ENCODE data around the gene RFX2. TPM values are rescaled to one million over a fixed set of nuclear protein-coding genes. Genes with fewer than 3 reads are reported as not detected.
A peak's percentile ranks its signal among the peaks of the same experiment; 100 is the strongest.

The RFX2 gene
- total and polyA plus RNA-seq, 7 donors: 1.2 to 21.2 (median 14.3) TPM

DNA sequence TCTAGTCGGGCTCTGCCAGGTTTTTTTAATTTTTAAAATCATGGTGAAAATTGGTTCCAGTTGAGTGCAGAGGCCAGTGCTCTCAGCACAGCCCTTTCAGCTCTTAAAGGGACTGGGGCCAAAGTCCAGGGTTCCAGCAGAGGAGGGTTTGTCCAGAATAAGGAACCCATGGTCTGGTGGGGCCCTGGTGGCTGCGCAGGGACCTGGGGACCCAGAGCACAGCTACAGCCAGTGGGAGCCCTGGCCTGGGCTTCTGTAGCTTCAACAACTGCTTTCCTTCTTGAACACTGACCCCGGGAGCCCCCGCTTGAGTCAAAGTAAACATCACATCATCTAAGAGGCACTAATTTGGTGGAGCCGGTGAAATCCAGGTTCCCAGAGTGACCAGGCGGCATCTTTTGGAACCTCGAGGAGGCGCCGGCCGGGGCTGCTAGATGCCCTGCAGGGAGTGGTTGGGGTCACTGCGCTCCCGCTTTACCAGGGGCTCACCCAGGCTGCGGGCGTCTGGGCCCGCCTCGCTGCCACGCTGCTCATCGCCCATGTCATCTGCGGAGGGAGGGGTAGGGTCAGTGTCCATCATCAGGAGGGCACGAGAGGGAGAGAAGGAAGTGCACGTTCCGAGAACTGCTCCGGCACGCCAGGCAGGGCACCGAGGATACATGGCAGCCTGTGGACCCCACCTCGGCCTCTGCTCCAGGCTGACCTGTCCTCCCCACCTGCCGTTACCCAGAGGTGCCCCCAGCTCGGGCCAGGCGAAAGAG is 115.7 kb downstream of the RFX2 start:
- Histone ChIP-seq H3K27me3 (no peaks in the 10 kb centered on the region), H3K4me1 (peaks cover 0 to 21% (median 11%) of the 10 kb centered on the region in 4 donors), H3K27ac (peak overlapping the region; percentile 9 to 76 (median 47)), H3K4me3 (no peak overlapping the region), H3K36me3 (peaks cover 7 to 50% (median 24%) of the 10 kb centered on the region in 4 donors), H3K9me3 (no peaks in the 10 kb centered on the region)
- DNase-seq: no peak
- WGBS, 2 donors: 94% methylated on average over 29 of the region's 29 CpGs
- intact Hi-C loops (cut with DNase I): no loop called here
- no peak for TF ChIP-seq EP300 (IDR thresholded peaks at IDR 0.05)
- no peak for TF ChIP-seq POLR2A (IDR thresholded peaks at IDR 0.05)
- TF ChIP-seq POLR2AphosphoS5 (IDR thresholded peaks at IDR 0.05): no peak
- TF ChIP-seq, protein P1, sequence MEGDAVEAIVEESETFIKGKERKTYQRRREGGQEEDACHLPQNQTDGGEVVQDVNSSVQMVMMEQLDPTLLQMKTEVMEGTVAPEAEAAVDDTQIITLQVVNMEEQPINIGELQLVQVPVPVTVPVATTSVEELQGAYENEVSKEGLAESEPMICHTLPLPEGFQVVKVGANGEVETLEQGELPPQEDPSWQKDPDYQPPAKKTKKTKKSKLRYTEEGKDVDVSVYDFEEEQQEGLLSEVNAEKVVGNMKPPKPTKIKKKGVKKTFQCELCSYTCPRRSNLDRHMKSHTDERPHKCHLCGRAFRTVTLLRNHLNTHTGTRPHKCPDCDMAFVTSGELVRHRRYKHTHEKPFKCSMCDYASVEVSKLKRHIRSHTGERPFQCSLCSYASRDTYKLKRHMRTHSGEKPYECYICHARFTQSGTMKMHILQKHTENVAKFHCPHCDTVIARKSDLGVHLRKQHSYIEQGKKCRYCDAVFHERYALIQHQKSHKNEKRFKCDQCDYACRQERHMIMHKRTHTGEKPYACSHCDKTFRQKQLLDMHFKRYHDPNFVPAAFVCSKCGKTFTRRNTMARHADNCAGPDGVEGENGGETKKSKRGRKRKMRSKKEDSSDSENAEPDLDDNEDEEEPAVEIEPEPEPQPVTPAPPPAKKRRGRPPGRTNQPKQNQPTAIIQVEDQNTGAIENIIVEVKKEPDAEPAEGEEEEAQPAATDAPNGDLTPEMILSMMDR (IDR thresholded peaks at IDR 0.05): no peak

DNA sequence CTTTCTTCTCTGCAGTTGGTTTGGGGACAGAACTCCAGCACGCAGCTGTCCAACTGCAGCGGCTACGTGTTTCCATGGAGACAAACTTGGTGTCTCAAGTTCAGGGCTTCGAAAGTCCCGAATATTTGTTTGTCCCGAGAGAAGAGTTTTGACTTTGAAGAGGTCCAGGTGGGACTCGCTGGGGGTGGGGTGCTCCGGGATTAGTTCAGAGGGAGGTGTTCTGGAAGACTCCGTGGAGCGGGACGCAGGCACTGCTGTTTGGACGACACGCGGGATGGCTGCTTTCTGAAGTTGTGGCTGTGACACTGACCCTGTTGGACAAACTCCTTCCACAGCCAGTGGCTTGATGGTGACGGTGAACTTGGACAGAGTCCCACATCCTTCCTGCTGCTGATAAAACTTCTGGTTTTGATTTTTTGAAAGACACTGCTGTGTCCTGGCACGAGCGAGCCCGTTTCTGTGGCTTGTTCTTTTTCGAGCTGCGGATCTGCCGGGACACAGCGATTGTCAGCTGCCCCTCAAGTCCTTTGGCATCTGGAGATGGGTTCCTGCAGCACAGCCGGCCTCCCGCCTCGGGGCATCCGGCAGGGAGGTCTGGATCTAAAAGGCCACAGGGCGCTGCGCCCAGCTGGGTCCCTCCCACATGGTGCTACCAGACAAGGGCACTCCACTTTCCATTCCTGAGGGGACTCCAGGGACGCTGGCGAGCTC is 116.5 kb downstream of the RFX2 start:
- DNase-seq: peak; percentile 81
- no peaks in the 10 kb centered on the region for H3K9me3 ChIP-seq
- no peak overlapping the region for H3K4me3 ChIP-seq
- TF ChIP-seq POLR2AphosphoS5 (IDR thresholded peaks at IDR 0.05): no peak
- TF ChIP-seq, protein P1 (IDR thresholded peaks at IDR 0.05): no peak
- TF ChIP-seq EP300 (IDR thresholded peaks at IDR 0.05): no peak
- no peak for TF ChIP-seq POLR2A (IDR thresholded peaks at IDR 0.05)
- H3K36me3 ChIP-seq: peaks cover 4 to 42% (median 21%) of the 10 kb centered on the region in 4 donors
- H3K27ac ChIP-seq: peak overlapping the region; percentile 9 to 76 (median 47)
- intact Hi-C loops (cut with DNase I): no loop called here
- H3K4me1 ChIP-seq: peaks cover 0 to 21% (median 11%) of the 10 kb centered on the region in 4 donors
- WGBS, 2 donors: 74 to 85% methylated on average over 30 of the region's 30 CpGs
- H3K27me3 ChIP-seq: no peaks in the 10 kb centered on the region

DNA sequence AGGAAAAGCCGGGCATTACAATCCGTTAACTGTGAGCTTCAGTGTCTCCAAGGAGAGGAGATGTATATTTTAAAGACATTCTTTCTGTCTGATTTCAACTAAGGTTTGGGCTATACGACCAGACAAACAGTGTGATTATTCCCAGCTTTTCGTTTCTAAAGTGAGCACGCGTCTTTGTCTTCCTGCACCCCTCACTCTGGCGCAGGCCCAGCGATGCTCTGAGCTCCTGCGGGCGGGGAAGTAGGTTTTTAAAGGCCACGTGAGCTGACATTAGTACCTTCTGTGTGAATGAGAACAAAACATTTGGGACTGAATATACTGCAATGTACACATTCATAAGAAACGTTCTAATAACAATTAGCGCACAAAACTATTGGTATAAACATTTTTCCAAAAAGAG is 117.1 kb downstream of the RFX2 start:
- Histone ChIP-seq H3K4me1 (peaks cover 0 to 24% (median 11%) of the 10 kb centered on the region in 4 donors), H3K27me3 (no peaks in the 10 kb centered on the region), H3K9me3 (no peaks in the 10 kb centered on the region), H3K36me3 (peaks cover 4 to 36% (median 19%) of the 10 kb centered on the region in 4 donors), H3K27ac (peak overlapping the region; percentile 45 to 76 (median 56)), H3K4me3 (no peak overlapping the region)
- WGBS, 2 donors: 78 to 84% methylated on average over 13 of the region's 13 CpGs
- TF ChIP-seq POLR2AphosphoS5 (IDR thresholded peaks at IDR 0.05): no peak
- TF ChIP-seq EP300 (IDR thresholded peaks at IDR 0.05): no peak
- TF ChIP-seq, protein P1 (IDR thresholded peaks at IDR 0.05): no peak
- TF ChIP-seq POLR2A (IDR thresholded peaks at IDR 0.05): no peak
- intact Hi-C loops (cut with DNase I): no loop called here
- DNase-seq: no peak

DNA sequence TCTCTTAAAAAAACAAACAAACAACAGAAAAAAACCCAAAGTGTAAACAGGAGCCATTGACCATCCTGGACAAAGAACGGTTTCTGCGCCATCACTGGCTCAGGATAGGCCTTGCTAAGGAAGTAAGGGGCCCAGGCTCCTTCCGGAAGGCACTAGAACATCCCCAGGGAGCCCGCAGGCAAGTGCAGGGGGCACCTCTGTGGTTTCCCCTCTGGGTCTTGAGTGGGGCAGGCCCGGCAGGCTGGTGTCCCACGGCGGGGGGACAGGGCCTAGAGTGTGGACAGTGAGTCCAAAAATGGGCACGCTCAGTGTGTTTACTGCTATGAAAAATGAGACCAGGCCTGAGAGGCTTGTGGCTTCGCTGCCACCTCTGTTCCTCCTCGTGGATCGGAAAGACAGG is 117.5 kb downstream of the RFX2 start:
- Histone ChIP-seq H3K27me3 (no peaks in the 10 kb centered on the region), H3K4me3 (no peak overlapping the region), H3K9me3 (no peaks in the 10 kb centered on the region), H3K27ac (peak overlapping the region; percentile 45 to 76 (median 56)), H3K4me1 (peaks cover 0 to 28% (median 13%) of the 10 kb centered on the region in 4 donors), H3K36me3 (peaks cover 4 to 34% (median 19%) of the 10 kb centered on the region in 4 donors)
- TF ChIP-seq, protein P1 (IDR thresholded peaks at IDR 0.05): no peak
- no peak for TF ChIP-seq POLR2AphosphoS5 (IDR thresholded peaks at IDR 0.05)
- no peak for TF ChIP-seq POLR2A (IDR thresholded peaks at IDR 0.05)
- no peak for TF ChIP-seq EP300 (IDR thresholded peaks at IDR 0.05)
- 77 to 91% methylated on average over 11 of the region's 11 CpGs for WGBS, 2 donors
- no peak for DNase-seq
- intact Hi-C loops (cut with DNase I): no loop called here
